K562 (cell line): ENCODE results near the gene GYS1. TPM values are rescaled to one million over a fixed set of nuclear protein-coding genes. Genes with fewer than 3 reads are reported as not detected.

ENCODE experiments used
- COPS2 ChIP-seq: fragments of 450-650 bp; conservative IDR thresholded peaks from 2 replicates; pipeline ENCODE4 v1.6.1; 2016; ENCODE audit warnings: mild to moderate bottlenecking, moderate library complexity
- CREB3L1 ChIP-seq: fragments of 450-650 bp; IDR thresholded peaks from 2 replicates; pipeline ENCODE4 v1.6.1; 2014; ENCODE audit warnings: low read depth, mild to moderate bottlenecking, moderate library complexity, borderline replicate concordance
- DMBX1 ChIP-seq: fragments of 250-450 bp; sonication (Bioruptor Pico); IDR thresholded peaks from 2 replicates; pipeline ENCODE4 v1.8.0; 2022; ENCODE audit warnings: inconsistent platforms, mild to moderate bottlenecking, moderate library complexity, borderline replicate concordance
- ELF4 ChIP-seq: fragments of 450-650 bp; formaldehyde crosslinking; IDR thresholded peaks from 2 replicates; pipeline ENCODE4 v1.4.0; 2022; ENCODE audit warnings: missing genetic modification characterization
- ELK1 ChIP-seq: sonication (generic); formaldehyde crosslinking; IDR thresholded peaks from 2 replicates; pipeline ENCODE4 v1.8.1; 2022; ENCODE audit warnings: missing genetic modification reagents
- GATAD2A ChIP-seq: fragments of 450-650 bp; IDR thresholded peaks from 2 replicates; pipeline ENCODE4 v1.6.1; 2017
- JUND ChIP-seq, 2 experiments: IDR thresholded peaks; 2 replicates in 1 of 2; 3 replicates in 1 of 2; pipeline ENCODE4 v1.6.1; 2011; ENCODE audit warnings: borderline replicate concordance in 2 of 2, low read depth in 2 of 2, low read length in 2 of 2, improper control_type of control experiment in 1 of 2, missing biosample characterization in 1 of 2, missing genetic modification characterization in 1 of 2, missing genetic modification reagents in 1 of 2
- L3MBTL2 ChIP-seq: fragments of 450-650 bp; IDR thresholded peaks from 2 replicates; pipeline ENCODE4 v1.6.1; 2016; ENCODE audit warnings: mild to moderate bottlenecking, moderate library complexity
- MBD1 ChIP-seq: fragments of 250-450 bp; sonication (Bioruptor Pico); IDR thresholded peaks from 2 replicates; pipeline ENCODE4 v1.8.0; 2022; ENCODE audit warnings: inconsistent platforms
- MEF2D ChIP-seq: conservative IDR thresholded peaks from 2 replicates; pipeline ENCODE4 v1.6.1; 2016; ENCODE audit warnings: low read depth, missing genetic modification characterization, missing compliant biosample characterization
- NR2C2 ChIP-seq, 2 experiments: fragments of 200-800 bp in 1 of 2; sonication (Bioruptor generic) in 1 of 2; sonication (generic) in 1 of 2; formaldehyde crosslinking in 1 of 2; IDR thresholded peaks; 2 replicates each; pipeline versions ENCODE4 v1.6.1 to v1.8.0; 2016 to 2022; ENCODE audit warnings: mild to moderate bottlenecking in 1 of 2, missing compliant biosample characterization in 1 of 2, missing genetic modification characterization in 1 of 2, missing genetic modification reagents in 1 of 2
- PHF21A ChIP-seq: fragments of 450-650 bp; IDR thresholded peaks from 2 replicates; pipeline ENCODE4 v1.6.1; 2017; ENCODE audit warnings: low read depth, borderline replicate concordance
- TAF9B ChIP-seq: fragments of 450-650 bp; IDR thresholded peaks from 2 replicates; pipeline ENCODE4 v1.6.1; 2018; ENCODE audit warnings: mild to moderate bottlenecking; ENCODE audit not compliant: partially characterized antibody
- TFAM ChIP-seq: fragments of 250-450 bp; sonication (Bioruptor Pico); conservative IDR thresholded peaks from 2 replicates; pipeline ENCODE4 v1.5.0; 2021; ENCODE audit warnings: mild to moderate bottlenecking, moderate library complexity
- TGIF2 ChIP-seq: sonication (generic); formaldehyde crosslinking; IDR thresholded peaks from 2 replicates; pipeline ENCODE4 v1.8.1; 2022; ENCODE audit warnings: mild to moderate bottlenecking, missing genetic modification reagents, moderate library complexity
- XRCC5 ChIP-seq: fragments of 200-400 bp; formaldehyde crosslinking; IDR thresholded peaks from 2 replicates; pipeline ENCODE4 v1.6.1; 2017; ENCODE audit warnings: low read depth, mild to moderate bottlenecking, low read length
- ZC3H11A ChIP-seq: IDR thresholded peaks from 2 replicates; pipeline ENCODE4 v1.6.1; 2012; ENCODE audit warnings: low read depth, low read length, improper control_type of control experiment
- ZNF143 ChIP-seq: sonication (generic); formaldehyde crosslinking; IDR thresholded peaks from 2 replicates; pipeline ENCODE4 v1.9.0; 2022; ENCODE audit warnings: mild to moderate bottlenecking, missing genetic modification reagents
- ZNF41 ChIP-seq: fragments of 250-450 bp; sonication (Bioruptor Pico); conservative IDR thresholded peaks from 2 replicates; pipeline ENCODE4 v1.4.0; 2020; ENCODE audit warnings: mild to moderate bottlenecking
- ZNF655 ChIP-seq: fragments of 250-450 bp; sonication (Bioruptor Pico); IDR thresholded peaks from 2 replicates; pipeline ENCODE4 v1.5.0; 2021
- polyA plus RNA-seq, 8 experiments: library from polyadenylated mRNA; depleted of rRNA in 4 of 8; stranded (reverse) in 5 of 8; unstranded in 3 of 8; fragments of >200 nt; fragmentation: Nextera tagmentation in 2 of 8; fragmentation: Illumina TruSeq in 1 of 8; extraction: Ambion mirVana in 2 of 8; extraction: Trizol in 1 of 8; gene quantifications; 2 replicates each; pipeline versions ENCODE4 v1.2.1 to v1.2.3, GENCODE V29; 2011 to 2014; ENCODE audit warnings: inconsistent platforms in 1 of 8, missing spikeins in 1 of 8
- total RNA-seq, 7 experiments: library from RNA; depleted of rRNA in 6 of 7; stranded (reverse); fragments of >200 nt in 6 of 7; fragmentation: Illumina TruSeq in 2 of 7; extraction: Trizol in 2 of 7; gene quantifications; 2 replicates each; pipeline versions ENCODE4 v1.2.1 to v1.2.3, GENCODE V29; 2011 to 2021; ENCODE audit warnings: low replicate concordance in 1 of 7
- TF ChIP-seq, protein P1 (sequence below): fragments of 250-450 bp; sonication (Bioruptor Pico); IDR thresholded peaks from 2 replicates; pipeline ENCODE4 v1.8.0; 2021; ENCODE audit warnings: moderate library complexity, mild to moderate bottlenecking, inconsistent platforms

The GYS1 gene
- total and polyA plus RNA-seq, 9 of the 15 experiments (the other 6 are each of a cell fraction or from before 2014, with no cell fraction given), result 1.9 to 31.1 (median 15.2) TPM

DNA sequence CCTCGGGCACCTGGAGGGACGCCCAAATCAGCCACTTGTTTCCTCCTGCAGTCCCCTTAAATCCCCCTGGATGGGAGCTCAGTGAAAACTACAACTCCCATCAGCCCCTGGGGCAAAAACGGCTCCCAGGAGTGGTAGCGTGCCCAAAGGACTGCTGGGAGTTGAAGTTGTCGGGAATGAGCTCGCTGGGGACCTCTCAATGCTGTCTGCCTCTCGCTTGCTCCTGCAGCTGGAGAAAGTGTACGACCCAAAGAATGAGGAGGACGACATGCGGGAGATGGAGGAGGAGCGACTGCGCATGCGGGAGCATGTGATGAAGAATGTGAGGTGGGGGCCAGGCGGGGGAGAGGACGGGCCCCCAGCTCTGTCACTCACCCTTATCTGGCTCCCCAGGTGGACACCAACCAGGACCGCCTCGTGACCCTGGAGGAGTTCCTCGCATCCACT is 74.3 kb downstream of the GYS1 start (continued):
- no peak for TF ChIP-seq MBD1
- TF ChIP-seq ELF4 (CRISPR knock-in tag), result no peak
- no peak for TF ChIP-seq TFAM (CRISPR knock-in tag)
- no peak for TF ChIP-seq COPS2
- TF ChIP-seq MEF2D (tag), result no peak
- peak; percentile 72; the same call in 1 of the 2 replicates for TF ChIP-seq CREB3L1
- TF ChIP-seq ZC3H11A, result no peak
- no peak for TF ChIP-seq ELK1 (CRISPR knock-in tag)
- no peak for TF ChIP-seq DMBX1
- TF ChIP-seq TGIF2 (CRISPR knock-in tag), result no peak
- peak; percentile 33 for TF ChIP-seq JUND (IDR thresholded peaks at IDR 0.05; ENCODE audit: borderline replicate concordance, low read depth, low read length)
- no peak for TF ChIP-seq JUND (tag; IDR thresholded peaks at IDR 0.05; ENCODE audit: borderline replicate concordance, low read depth, low read length)
- peak; percentile 97 for TF ChIP-seq ZNF143 (CRISPR knock-in tag)
- TF ChIP-seq PHF21A, result no peak
- no peak for TF ChIP-seq GATAD2A
- TF ChIP-seq ZNF41 (CRISPR knock-in tag), result no peak
- peak; percentile 56 for TF ChIP-seq L3MBTL2
- TF ChIP-seq ZNF655 (CRISPR knock-in tag), result no peak
- peak; percentile 27; the same call in 1 of the 2 replicates for TF ChIP-seq XRCC5
- no peak for TF ChIP-seq TAF9B
- TF ChIP-seq NR2C2 (CRISPR knock-in tag; IDR thresholded peaks at IDR 0.05), result no peak
- peak; percentile 34; the same call in 1 of the 2 replicates for TF ChIP-seq NR2C2 (tag; IDR thresholded peaks at IDR 0.05)
- TF ChIP-seq, protein P1, sequence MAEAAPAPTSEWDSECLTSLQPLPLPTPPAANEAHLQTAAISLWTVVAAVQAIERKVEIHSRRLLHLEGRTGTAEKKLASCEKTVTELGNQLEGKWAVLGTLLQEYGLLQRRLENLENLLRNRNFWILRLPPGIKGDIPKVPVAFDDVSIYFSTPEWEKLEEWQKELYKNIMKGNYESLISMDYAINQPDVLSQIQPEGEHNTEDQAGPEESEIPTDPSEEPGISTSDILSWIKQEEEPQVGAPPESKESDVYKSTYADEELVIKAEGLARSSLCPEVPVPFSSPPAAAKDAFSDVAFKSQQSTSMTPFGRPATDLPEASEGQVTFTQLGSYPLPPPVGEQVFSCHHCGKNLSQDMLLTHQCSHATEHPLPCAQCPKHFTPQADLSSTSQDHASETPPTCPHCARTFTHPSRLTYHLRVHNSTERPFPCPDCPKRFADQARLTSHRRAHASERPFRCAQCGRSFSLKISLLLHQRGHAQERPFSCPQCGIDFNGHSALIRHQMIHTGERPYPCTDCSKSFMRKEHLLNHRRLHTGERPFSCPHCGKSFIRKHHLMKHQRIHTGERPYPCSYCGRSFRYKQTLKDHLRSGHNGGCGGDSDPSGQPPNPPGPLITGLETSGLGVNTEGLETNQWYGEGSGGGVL, result no peak
